ENCODE measurements around the gene SNCA.

SNCA gene

GRCh38 chr4:89813197-89813596 lies 23.8 kb downstream of the SNCA start:
- no peak for DNase-seq

GRCh38 chr4:89807441-89808140 lies 29.4 kb downstream of the SNCA start:
- no peak for DNase-seq

- no peak for DNase-seq
Observed at GRCh38 chr4:89805297-89805696, 31.7 kb downstream of the SNCA start.

- DNase-seq: no peak
Observed at GRCh38 chr4:89803915-89804314, 33.0 kb downstream of the SNCA start.

- no peak for DNase-seq
Observed at GRCh38 chr4:89803036-89803435, 33.9 kb downstream of the SNCA start.

GRCh38 chr4:89800527-89801103 lies 36.3 kb downstream of the SNCA start:
- DNase-seq: no peak

GRCh38 chr4:89800012-89800516 lies 36.9 kb downstream of the SNCA start:
- DNase-seq: no peak

GRCh38 chr4:89799071-89799470 lies 37.9 kb downstream of the SNCA start:
- no peak for DNase-seq

- DNase-seq: no peak
Observed at GRCh38 chr4:89797117-89797516, 39.8 kb downstream of the SNCA start.

GRCh38 chr4:89788206-89789072 lies 48.5 kb downstream of the SNCA start:
- peak; percentile 31 for DNase-seq

GRCh38 chr4:89784686-89785231 lies 52.2 kb downstream of the SNCA start:
- no peak for DNase-seq

- no peak for DNase-seq
Observed at GRCh38 chr4:89781321-89781720, 55.6 kb downstream of the SNCA start.

- no peak for DNase-seq
Observed at GRCh38 chr4:89773805-89774204, 63.2 kb downstream of the SNCA start.

- no peak for DNase-seq
Observed at GRCh38 chr4:89769856-89770255, 67.1 kb downstream of the SNCA start.

GRCh38 chr4:89767924-89768323 lies 69.0 kb downstream of the SNCA start:
- DNase-seq: no peak

GRCh38 chr4:89765966-89766365 lies 71.0 kb downstream of the SNCA start:
- DNase-seq: peak; percentile 44

- no peak for DNase-seq
Observed at GRCh38 chr4:89765528-89765927, 71.4 kb downstream of the SNCA start.

GRCh38 chr4:89762311-89762710 lies 74.7 kb downstream of the SNCA start:
- DNase-seq: no peak

GRCh38 chr4:89759426-89759825 lies 77.5 kb downstream of the SNCA start:
- DNase-seq: no peak

GRCh38 chr4:89757154-89757719 lies 79.7 kb downstream of the SNCA start:
- DNase-seq: no peak

- no peak for DNase-seq
Observed at GRCh38 chr4:89755220-89755619, 81.7 kb downstream of the SNCA start.

- no peak for DNase-seq
Observed at GRCh38 chr4:89754531-89754930, 82.4 kb downstream of the SNCA start.

- no peak for DNase-seq
Observed at GRCh38 chr4:89753601-89754066, 83.3 kb downstream of the SNCA start.
